Measurements from ENCODE around the gene RAD23B. TPM values are rescaled to one million over a fixed set of nuclear protein-coding genes. Genes with fewer than 3 reads are reported as not detected.

Gene RAD23B
- total RNA-seq, 4 donors from 2014 or later = 87.3 to 98.6 (median 93.1) TPM

GRCh38 chr9:107314763-107315162, 31.7 kb downstream of the RAD23B start:
- H3K4me3 ChIP-seq = no peak overlapping the region
- H3K9me3 ChIP-seq = no peaks in the 10 kb centered on the region
- H3K36me3 ChIP-seq = peaks cover 0 to 62% (median 0%) of the 10 kb centered on the region in 3 donors
- DNase-seq (ENCODE audit: low spot score in 2 of 2) = no peak
- no peak for TF ChIP-seq POLR2A (IDR thresholded peaks at IDR 0.05)
- TF ChIP-seq CTCF (IDR thresholded peaks at IDR 0.05) = no peak
- TF ChIP-seq EP300 (IDR thresholded peaks at IDR 0.05) = no peak
- peaks cover 0 to 12% (median 0%) of the 10 kb centered on the region in 4 donors for H3K4me1 ChIP-seq
- no peak overlapping the region for H3K27ac ChIP-seq
- H3K27me3 ChIP-seq = no peaks in the 10 kb centered on the region
- WGBS, 2 donors = 50 to 97% methylated on average over 1 of the region's 1 CpG

- peaks cover 0 to 67% (median 0%) of the 10 kb centered on the region in 3 donors for H3K36me3 ChIP-seq
- peaks cover 0 to 19% (median 0%) of the 10 kb centered on the region in 4 donors for H3K4me1 ChIP-seq
- no peak overlapping the region for H3K4me3 ChIP-seq
- WGBS, 2 donors = 86% methylated on average over 5 of the region's 5 CpGs
- H3K27ac ChIP-seq = no peak overlapping the region
- H3K27me3 ChIP-seq = no peaks in the 10 kb centered on the region
- no peak for DNase-seq (ENCODE audit: low spot score in 2 of 2)
- TF ChIP-seq EP300 (IDR thresholded peaks at IDR 0.05) = no peak
- TF ChIP-seq POLR2A (IDR thresholded peaks at IDR 0.05) = no peak
- TF ChIP-seq CTCF (IDR thresholded peaks at IDR 0.05) = no peak
- no peaks in the 10 kb centered on the region for H3K9me3 ChIP-seq
Measured at GRCh38 chr9:107316795-107317661, 33.9 kb downstream of the RAD23B start.

GRCh38 chr9:107322643-107323042, 39.6 kb downstream of the RAD23B start:
- Histone ChIP-seq H3K4me1 (peaks cover 0 to 38% (median 0%) of the 10 kb centered on the region in 4 donors), H3K27ac (no peak overlapping the region), H3K36me3 (peaks cover 0 to 59% (median 6%) of the 10 kb centered on the region in 3 donors), H3K9me3 (peaks cover 0 to 11% (median 2%) of the 10 kb centered on the region in 4 donors), H3K4me3 (no peak overlapping the region), H3K27me3 (no peaks in the 10 kb centered on the region)
- WGBS, 2 donors = 66 to 79% methylated on average over 5 of the region's 5 CpGs
- no peak for DNase-seq (ENCODE audit: low spot score in 2 of 2)
- no peak for TF ChIP-seq POLR2A (IDR thresholded peaks at IDR 0.05)
- TF ChIP-seq CTCF (IDR thresholded peaks at IDR 0.05) = no peak
- no peak for TF ChIP-seq EP300 (IDR thresholded peaks at IDR 0.05)

- peaks cover 0 to 11% (median 2%) of the 10 kb centered on the region in 4 donors for H3K9me3 ChIP-seq
- WGBS, 2 donors = 77 to 81% methylated on average over 4 of the region's 4 CpGs
- H3K4me1 ChIP-seq = peaks cover 0 to 38% (median 0%) of the 10 kb centered on the region in 4 donors
- H3K27me3 ChIP-seq = no peaks in the 10 kb centered on the region
- no peak overlapping the region for H3K4me3 ChIP-seq
- TF ChIP-seq CTCF (IDR thresholded peaks at IDR 0.05) = no peak
- TF ChIP-seq POLR2A (IDR thresholded peaks at IDR 0.05) = no peak
- TF ChIP-seq EP300 (IDR thresholded peaks at IDR 0.05) = no peak
- no peak for DNase-seq (ENCODE audit: low spot score in 2 of 2)
- H3K27ac ChIP-seq = no peak overlapping the region
- H3K36me3 ChIP-seq = peaks cover 0 to 59% (median 6%) of the 10 kb centered on the region in 3 donors
Measured at GRCh38 chr9:107323836-107324585, 40.9 kb downstream of the RAD23B start.

All from tibial nerve (tissue), 4 donors.